ENCODE measurements around the gene LSM14A.

GRCh38 chr19:34165295-34165738 lies 7.0 kb upstream of the LSM14A start:
- no peak for TF ChIP-seq REST (IDR thresholded peaks at IDR 0.05; ENCODE audit: low read depth)
- TF ChIP-seq TEAD4 (IDR thresholded peaks at IDR 0.05), result no peak
- no peak for TF ChIP-seq TCF12 (IDR thresholded peaks at IDR 0.05; ENCODE audit: low read depth)
- TF ChIP-seq FOXM1 (IDR thresholded peaks at IDR 0.05; ENCODE audit: borderline replicate concordance, low read depth), result no peak
- no peak for TF ChIP-seq TAF1 (IDR thresholded peaks at IDR 0.05; ENCODE audit: low read depth)
- TF ChIP-seq EP300 (IDR thresholded peaks at IDR 0.05; ENCODE audit: borderline replicate concordance), result no peak
- no peak for TF ChIP-seq CREB1 (IDR thresholded peaks at IDR 0.05; ENCODE audit: low read depth)
- no peak for TF ChIP-seq MAX (IDR thresholded peaks at IDR 0.05)
- TF ChIP-seq RAD21 (IDR thresholded peaks at IDR 0.05; ENCODE audit: low read depth), result no peak
- TF ChIP-seq EGR1 (IDR thresholded peaks at IDR 0.05), result no peak
- no peak for TF ChIP-seq NFIC (IDR thresholded peaks at IDR 0.05)
